H1 (cell line): ENCODE data around the gene BIVM. TPM values are rescaled to one million over a fixed set of nuclear protein-coding genes. Genes with fewer than 3 reads are reported as not detected.

Experiments
- ATF2 ChIP-seq: IDR thresholded peaks from 2 replicates; pipeline ENCODE4 v1.6.1; 2012; ENCODE audit warnings: low read length, inconsistent platforms
- CBX5 ChIP-seq: fragments of 300-800, 300-1000 bp; sonication (generic); IDR thresholded peaks from 2 replicates; pipeline ENCODE4 v1.7.1; 2016; ENCODE audit warnings: antibody characterized with exemption, low read length, low read depth
- KDM5A ChIP-seq: fragments of 200-600 bp; IDR thresholded peaks from 2 replicates; pipeline ENCODE4 v1.7.1; 2012; ENCODE audit warnings: mild to moderate bottlenecking, low read length, inconsistent platforms, mixed read lengths
- MAFK ChIP-seq: IDR thresholded peaks from 2 replicates; pipeline ENCODE4 v1.6.1; 2012; ENCODE audit warnings: low read depth, mild to moderate bottlenecking, improper control_type of control experiment, low read length
- RBBP5 ChIP-seq: IDR thresholded peaks from 2 replicates; pipeline ENCODE4 v1.7.1; 2012; ENCODE audit warnings: low read depth, mild to moderate bottlenecking, inconsistent platforms, low read length, moderate library complexity, borderline replicate concordance
- RFX5 ChIP-seq: IDR thresholded peaks from 2 replicates; pipeline ENCODE4 v1.6.1; 2011; ENCODE audit warnings: low read depth, low read length, improper control_type of control experiment, borderline replicate concordance
- polyA plus RNA-seq, 7 experiments: library from polyadenylated mRNA; depleted of rRNA in 3 of 7; stranded (reverse) in 5 of 7; unstranded in 2 of 7; fragments of >200 nt in 5 of 7; fragments of 200-250 nt in 2 of 7; gene quantifications; 1 replicate in 5 of 7; 2 replicates in 1 of 7; 4 replicates in 1 of 7; pipeline versions ENCODE4 v1.2.1 to v1.2.3, GENCODE V29; 2011 to 2013; ENCODE audit warnings: missing spikeins in 2 of 7, mixed read lengths in 2 of 7
- total RNA-seq: library from RNA; stranded (reverse); fragmentation: NEBNext Ultra II Directional; extraction: Animal tissue kit (Norgen Biotek cat#: 25700); gene quantifications from 2 replicates; pipeline ENCODE4 v1.2.1, GENCODE V29; 2021

BIVM gene
- total and polyA plus RNA-seq, 2 of the 8 experiments (the other 6 are each of a cell fraction or from before 2014, with no cell fraction given) = 1.8 to 5.5 TPM

GRCh38 chr13:102839462-102839861, 40.5 kb downstream of the BIVM start (continued):
- TF ChIP-seq ATF2 = no peak
- no peak for TF ChIP-seq CBX5
- no peak for TF ChIP-seq RBBP5
- TF ChIP-seq MAFK = no peak
- TF ChIP-seq KDM5A = no peak
- no peak for TF ChIP-seq RFX5
